PC-9 (cell line): ENCODE data around the gene TLR4. TPM values are rescaled to one million over a fixed set of nuclear protein-coding genes. Genes with fewer than 3 reads are reported as not detected.

Experiments used
- BruUV-seq: library from RNA; stranded (reverse); fragments of 400-500 nt; replicated peaks from 2 replicates; lab custom pipeline; 2021; lab: Mats Ljungman, UMichigan
- CTCF ChIA-PET: fragments of 300-600 bp; sonication (Branson Sonifier 250); formaldehyde crosslinking; loops from one replicate; lab custom pipeline; 2022; ENCODE audit warnings: antibody characterized with exemption; lab: Charles Lee
- POLR2A ChIA-PET: fragments of 300-600 bp; sonication (Branson Sonifier 250); formaldehyde crosslinking; loops from one replicate; lab custom pipeline; 2022; ENCODE audit warnings: antibody characterized with exemption; ENCODE audit not compliant: unreplicated experiment; lab: Charles Lee
- DNase-seq, 2 experiments: peaks; one replicate each; pipeline versions ENCODE4 v3.0.0 to v3.0.0-alpha.2; 2015 to 2022; ENCODE audit warnings: mixed read lengths in 1 of 2
- H2AFZ ChIP-seq: fragments of 200-600 bp; sonication (generic); 2 replicates; pipeline ENCODE4 v1.8.1; 2017; ENCODE audit warnings: antibody characterized with exemption
- H3F3A ChIP-seq: fragments of 200-600 bp; sonication (generic); 2 replicates; pipeline ENCODE4 v1.8.1; 2017; ENCODE audit warnings: antibody characterized with exemption, mild to moderate bottlenecking, low read depth; ENCODE audit not compliant: insufficient read depth
- H3K27ac ChIP-seq: fragments of 200-600 bp; sonication (generic); 2 replicates; pipeline ENCODE4 v1.6.1; 2016; ENCODE audit warnings: mixed run types
- H3K27me3 ChIP-seq: fragments of 200-600 bp; sonication (generic); 2 replicates; pipeline ENCODE4 v1.6.1; 2016; ENCODE audit warnings: low read depth, mixed run types; ENCODE audit not compliant: insufficient read depth
- H3K36me3 ChIP-seq: fragments of 200-600 bp; sonication (generic); 2 replicates; pipeline ENCODE4 v1.6.1; 2016; ENCODE audit warnings: low read depth, mixed run types
- H3K4me1 ChIP-seq: fragments of 200-600 bp; sonication (generic); replicated peaks from 2 replicates; pipeline ENCODE4 v1.6.1; 2016; ENCODE audit warnings: mixed run types; ENCODE audit not compliant: insufficient read depth
- H3K4me2 ChIP-seq: fragments of 200-600 bp; sonication (generic); 2 replicates; pipeline ENCODE4 v1.6.1; 2017; ENCODE audit warnings: mixed run types
- H3K4me3 ChIP-seq: fragments of 200-600 bp; sonication (generic); 2 replicates; pipeline ENCODE4 v1.6.1; 2016; ENCODE audit warnings: mixed run types
- H3K79me2 ChIP-seq: fragments of 200-600 bp; sonication (generic); 2 replicates; pipeline ENCODE4 v1.6.1; 2017; ENCODE audit warnings: low read depth, mixed run types
- H3K9me2 ChIP-seq: fragments of 200-600 bp; sonication (generic); 2 replicates; pipeline ENCODE4 v1.8.1; 2017; ENCODE audit warnings: mild to moderate bottlenecking; ENCODE audit not compliant: insufficient read depth
- H3K9me3 ChIP-seq: fragments of 200-600 bp; sonication (generic); 2 replicates; pipeline ENCODE4 v1.8.1; 2016; ENCODE audit warnings: low read depth; ENCODE audit not compliant: insufficient read depth
- H4K20me1 ChIP-seq: fragments of 200-600 bp; sonication (generic); 2 replicates; pipeline ENCODE4 v1.8.1; 2017; ENCODE audit not compliant: insufficient read depth
- CTCF ChIP-seq: fragments of 200-600 bp; sonication (generic); conservative IDR thresholded peaks from 2 replicates; pipeline ENCODE4 v1.6.1; 2017; ENCODE audit warnings: mixed run types, antibody characterized with exemption, mild to moderate bottlenecking, moderate library complexity
- EZH2 ChIP-seq: fragments of 200-600 bp; sonication (generic); IDR thresholded peaks from 2 replicates; pipeline ENCODE4 v1.8.0; 2017; ENCODE audit warnings: antibody characterized with exemption, low read depth
- intact Hi-C: fragments of 100-400 bp; cut with micrococcal nuclease; formaldehyde crosslinking; loops from one replicate; pipeline ENCODE4 v1.10.0; 2022; ENCODE audit not compliant: unreplicated experiment
- total RNA-seq: library from RNA; stranded (reverse); gene quantifications from 2 replicates; pipeline ENCODE4 v1.2.3, GENCODE V29; 2021

Gene TLR4
- total RNA-seq, 1 experiment from 2014 or later, result 0.55 TPM

GRCh38 chr9:117746263-117746662 is 42.1 kb downstream of the TLR4 start:
- no TSS peak for BruUV-seq
- POLR2A ChIA-PET, result no interaction called here
- intact Hi-C loops, result no loop called here

GRCh38 chr9:117747386-117747970 is 43.3 kb downstream of the TLR4 start:
- no peaks in the 10 kb centered on the region for H3K9me3 ChIP-seq
- H3F3A ChIP-seq, result no peaks in the 10 kb centered on the region
- no peaks in the 10 kb centered on the region for H3K4me1 ChIP-seq
- no peak for TF ChIP-seq CTCF
- TF ChIP-seq EZH2, result no peak
- no peaks in the 10 kb centered on the region for H3K36me3 ChIP-seq
- no peak overlapping the region for H3K4me3 ChIP-seq
- H3K4me2 ChIP-seq, result no peak overlapping the region
- ChIA-PET POLR2A (no interaction called here), CTCF (no interaction called here)
- H3K27me3 ChIP-seq, result peaks cover 27% of the 10 kb centered on the region
- no peak overlapping the region for H3K27ac ChIP-seq
- no peaks in the 10 kb centered on the region for H3K9me2 ChIP-seq
- H3K79me2 ChIP-seq, result no peaks in the 10 kb centered on the region
- no peak overlapping the region for H2AFZ ChIP-seq
- H4K20me1 ChIP-seq, result no peaks in the 10 kb centered on the region
- no peak for DNase-seq
- intact Hi-C loops, result no loop called here
- no TSS peak for BruUV-seq

More at GRCh38 chr9:117746263-117746662, 42.1 kb downstream of the TLR4 start:
- Histone ChIP-seq H3K27me3 (peaks cover 29% of the 10 kb centered on the region), H3K27ac (no peak overlapping the region), H4K20me1 (no peaks in the 10 kb centered on the region), H3K36me3 (no peaks in the 10 kb centered on the region), H3K79me2 (no peaks in the 10 kb centered on the region), H3K4me2 (no peak overlapping the region), H3K9me3 (no peaks in the 10 kb centered on the region), H3K9me2 (no peaks in the 10 kb centered on the region), H3K4me3 (no peak overlapping the region), H3F3A (no peaks in the 10 kb centered on the region), H2AFZ (no peak overlapping the region), H3K4me1 (no peaks in the 10 kb centered on the region)
- DNase-seq, result no peak
- CTCF ChIA-PET, result no interaction called here
- TF ChIP-seq CTCF, result no peak
- TF ChIP-seq EZH2, result no peak

GRCh38 chr9:117750401-117750800 is 46.2 kb downstream of the TLR4 start:
- H3K36me3 ChIP-seq, result no peaks in the 10 kb centered on the region
- H3K9me3 ChIP-seq, result no peaks in the 10 kb centered on the region
- H4K20me1 ChIP-seq, result no peaks in the 10 kb centered on the region
- POLR2A ChIA-PET, result no interaction called here
- H3K4me1 ChIP-seq, result no peaks in the 10 kb centered on the region
- H3F3A ChIP-seq, result no peaks in the 10 kb centered on the region
- TF ChIP-seq CTCF (no peak), EZH2 (no peak)
- no peaks in the 10 kb centered on the region for H3K79me2 ChIP-seq
- CTCF ChIA-PET, result no interaction called here
- H3K27ac ChIP-seq, result no peak overlapping the region
- no TSS peak for BruUV-seq
- H3K4me3 ChIP-seq, result no peak overlapping the region
- no peak overlapping the region for H3K4me2 ChIP-seq
- peaks cover 9% of the 10 kb centered on the region for H3K27me3 ChIP-seq
- no peaks in the 10 kb centered on the region for H3K9me2 ChIP-seq
- DNase-seq, result no peak
- no peak overlapping the region for H2AFZ ChIP-seq
- intact Hi-C loops, result no loop called here
